ENCODE data around the gene ZNF609. TPM values are rescaled to one million over a fixed set of nuclear protein-coding genes. Genes with fewer than 3 reads are reported as not detected.

Gene ZNF609
- 20.6 TPM for polyA plus RNA-seq (2013, experiment 1 of 2; ENCODE audit: insufficient read length)
- 20.3 TPM for polyA plus RNA-seq (2013, experiment 2 of 2; ENCODE audit: insufficient read length)

- DNase-seq: peak; percentile 95
Measured at GRCh38 chr15:64460206-64460723, at the start of gene ZNF609. Gene ZNF609, plus strand, starts transcription at chr15:64460578. Its CDS starts 38,842 bp downstream, at chr15:64499420.

- no peak for DNase-seq
Measured at GRCh38 chr15:64412216-64412615, 48.2 kb upstream of the ZNF609 start.

- DNase-seq: no peak
Measured at GRCh38 chr15:64422697-64423096, 37.7 kb upstream of the ZNF609 start.

GRCh38 chr15:64423970-64424369 is 36.4 kb upstream of the ZNF609 start:
- DNase-seq: no peak

GRCh38 chr15:64425221-64425620 is 35.2 kb upstream of the ZNF609 start:
- no peak for DNase-seq

GRCh38 chr15:64426845-64427465 is 33.4 kb upstream of the ZNF609 start:
- peak; percentile 46 for DNase-seq

- no peak for DNase-seq
Measured at GRCh38 chr15:64429448-64429847, 30.9 kb upstream of the ZNF609 start.

GRCh38 chr15:64430000-64430735 is 30.2 kb upstream of the ZNF609 start:
- DNase-seq: peak; percentile 93

- DNase-seq: no peak
Measured at GRCh38 chr15:64437982-64438381, 22.4 kb upstream of the ZNF609 start.

- DNase-seq: no peak
Measured at GRCh38 chr15:64438653-64439447, 21.5 kb upstream of the ZNF609 start.

- DNase-seq: no peak
Measured at GRCh38 chr15:64441852-64442251, 18.5 kb upstream of the ZNF609 start.

- DNase-seq: no peak
Measured at GRCh38 chr15:64443016-64443415, 17.4 kb upstream of the ZNF609 start.

- peak; percentile 87 for DNase-seq
Measured at GRCh38 chr15:64443747-64444621, 16.4 kb upstream of the ZNF609 start.

GRCh38 chr15:64444836-64445235 is 15.5 kb upstream of the ZNF609 start:
- no peak for DNase-seq

GRCh38 chr15:64447536-64448315 is 12.7 kb upstream of the ZNF609 start:
- DNase-seq: no peak

GRCh38 chr15:64452988-64453688 is 7.2 kb upstream of the ZNF609 start:
- DNase-seq: no peak

- DNase-seq: no peak
Measured at GRCh38 chr15:64453689-64454037, 6.7 kb upstream of the ZNF609 start.

- DNase-seq: no peak
Measured at GRCh38 chr15:64454282-64454681, 6.1 kb upstream of the ZNF609 start.

GRCh38 chr15:64455961-64456371 is 4.4 kb upstream of the ZNF609 start:
- DNase-seq: no peak

GRCh38 chr15:64456634-64457108 is 3.7 kb upstream of the ZNF609 start:
- DNase-seq: no peak

Measured in fibroblast of skin of abdomen (primary cell).